ENCODE results near the gene HPS1.

DNA sequence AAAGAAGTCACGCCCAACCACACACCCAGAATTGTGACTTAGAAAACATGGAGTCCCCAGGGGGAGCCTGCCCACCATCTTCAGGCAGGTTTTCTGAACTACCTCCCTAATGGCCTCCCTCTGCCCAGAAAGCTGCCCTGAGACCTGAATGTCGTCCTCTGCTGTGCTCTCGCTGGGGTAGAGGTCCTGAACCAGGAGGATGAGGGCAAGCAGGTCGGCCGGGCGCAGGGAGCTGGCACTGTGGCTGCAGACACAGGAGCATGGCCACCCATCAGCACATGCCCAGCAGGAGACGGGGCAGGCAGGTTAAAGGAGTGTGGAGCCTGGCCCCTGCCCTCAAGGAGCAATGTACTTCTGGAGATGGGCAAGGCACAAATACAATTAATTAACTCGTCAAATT, 16.3 kb downstream of the HPS1 start:
- TF ChIP-seq SIN3A (IDR thresholded peaks at IDR 0.05; ENCODE audit: low read depth, low read length) (no peak), CTCF (IDR thresholded peaks at IDR 0.05 in 2 of 3, conservative IDR thresholded peaks at IDR 0.05 in 1 of 3; ENCODE audit: control insufficient read depth in 2 of 3, extremely low read depth in 1 of 3, insufficient read depth in 1 of 3, low read depth in 3 of 3, low read length in 3 of 3) (no peak), CREB1 (IDR thresholded peaks at IDR 0.05; ENCODE audit: low read depth) (no peak), TARDBP (IDR thresholded peaks at IDR 0.05; ENCODE audit: borderline replicate concordance) (no peak), YY1 (IDR thresholded peaks at IDR 0.05; ENCODE audit: low read depth, low read length) (no peak), GABPA (IDR thresholded peaks at IDR 0.05; ENCODE audit: low read depth) (no peak), SIX5 (IDR thresholded peaks at IDR 0.05; ENCODE audit: low read depth, low read length, severe bottlenecking) (no peak)
- TF ChIP-seq, protein P1, sequence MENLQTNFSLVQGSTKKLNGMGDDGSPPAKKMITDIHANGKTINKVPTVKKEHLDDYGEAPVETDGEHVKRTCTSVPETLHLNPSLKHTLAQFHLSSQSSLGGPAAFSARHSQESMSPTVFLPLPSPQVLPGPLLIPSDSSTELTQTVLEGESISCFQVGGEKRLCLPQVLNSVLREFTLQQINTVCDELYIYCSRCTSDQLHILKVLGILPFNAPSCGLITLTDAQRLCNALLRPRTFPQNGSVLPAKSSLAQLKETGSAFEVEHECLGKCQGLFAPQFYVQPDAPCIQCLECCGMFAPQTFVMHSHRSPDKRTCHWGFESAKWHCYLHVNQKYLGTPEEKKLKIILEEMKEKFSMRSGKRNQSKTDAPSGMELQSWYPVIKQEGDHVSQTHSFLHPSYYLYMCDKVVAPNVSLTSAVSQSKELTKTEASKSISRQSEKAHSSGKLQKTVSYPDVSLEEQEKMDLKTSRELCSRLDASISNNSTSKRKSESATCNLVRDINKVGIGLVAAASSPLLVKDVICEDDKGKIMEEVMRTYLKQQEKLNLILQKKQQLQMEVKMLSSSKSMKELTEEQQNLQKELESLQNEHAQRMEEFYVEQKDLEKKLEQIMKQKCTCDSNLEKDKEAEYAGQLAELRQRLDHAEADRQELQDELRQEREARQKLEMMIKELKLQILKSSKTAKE (IDR thresholded peaks at IDR 0.05; ENCODE audit: low read depth, poor library complexity, severe bottlenecking): no peak
- TF ChIP-seq, protein P2, sequence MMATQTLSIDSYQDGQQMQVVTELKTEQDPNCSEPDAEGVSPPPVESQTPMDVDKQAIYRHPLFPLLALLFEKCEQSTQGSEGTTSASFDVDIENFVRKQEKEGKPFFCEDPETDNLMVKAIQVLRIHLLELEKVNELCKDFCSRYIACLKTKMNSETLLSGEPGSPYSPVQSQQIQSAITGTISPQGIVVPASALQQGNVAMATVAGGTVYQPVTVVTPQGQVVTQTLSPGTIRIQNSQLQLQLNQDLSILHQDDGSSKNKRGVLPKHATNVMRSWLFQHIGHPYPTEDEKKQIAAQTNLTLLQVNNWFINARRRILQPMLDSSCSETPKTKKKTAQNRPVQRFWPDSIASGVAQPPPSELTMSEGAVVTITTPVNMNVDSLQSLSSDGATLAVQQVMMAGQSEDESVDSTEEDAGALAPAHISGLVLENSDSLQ (IDR thresholded peaks at IDR 0.05): no peak
